Measurements from ENCODE around the gene ITGB3BP. TPM values are rescaled to one million over a fixed set of nuclear protein-coding genes. Genes with fewer than 3 reads are reported as not detected.

Gene ITGB3BP
- total RNA-seq, 2 donors from 2014 or later, result 41.5 to 62.7 TPM

- no peak overlapping the region for H3K27ac Mint-ChIP-seq
- DNase-seq, result no peak
- TF ChIP-seq CTCF (conservative IDR thresholded peaks at IDR 0.05), result no peak
- no peak overlapping the region for H3K9ac ChIP-seq (ENCODE audit: extremely low read depth, low read length, poor library complexity, severe bottlenecking)
- H3K36me3 Mint-ChIP-seq (ENCODE audit: low read depth), result peaks cover 3% of the 10 kb centered on the region
- no peaks in the 10 kb centered on the region for H3K27me3 ChIP-seq (ENCODE audit: control insufficient read depth, insufficient read depth, low read length, poor library complexity, severe bottlenecking)
- WGBS, 2 experiments (ENCODE audit: insufficient coverage in 1 of 2, insufficient read length in 1 of 2), result 25% methylated on average over 1 of the region's 1 CpG; no CpG with 5 or more reads in 1 of the 2 experiments
- H3K36me3 ChIP-seq (ENCODE audit: control insufficient read depth, insufficient read depth, low read length), result no peaks in the 10 kb centered on the region
- no peaks in the 10 kb centered on the region for H3K27me3 Mint-ChIP-seq (ENCODE audit: insufficient read depth)
- no peak overlapping the region for H3K4me3 ChIP-seq (ENCODE audit: low read length)
- peaks cover 3% of the 10 kb centered on the region for H3K4me1 Mint-ChIP-seq
- H3K9me3 ChIP-seq (ENCODE audit: control insufficient read depth, low read length), result no peaks in the 10 kb centered on the region
- H3K4me1 ChIP-seq (ENCODE audit: control insufficient read depth, insufficient read depth, low read length), result no peaks in the 10 kb centered on the region
- H3K9me3 Mint-ChIP-seq, result no peaks in the 10 kb centered on the region
- no peak overlapping the region for H3K27ac ChIP-seq (ENCODE audit: low read depth, low read length)
- no peak overlapping the region for H3K4me3 Mint-ChIP-seq
Observed at GRCh38 chr1:63498106-63498505, 24.9 kb downstream of the ITGB3BP start.

- Histone ChIP-seq H3K4me1 (ENCODE audit: control insufficient read depth, insufficient read depth, low read length) (no peaks in the 10 kb centered on the region), H3K9me3 (ENCODE audit: control insufficient read depth, low read length) (no peaks in the 10 kb centered on the region), H3K27me3 (ENCODE audit: control insufficient read depth, insufficient read depth, low read length, poor library complexity, severe bottlenecking) (no peaks in the 10 kb centered on the region), H3K9ac (ENCODE audit: extremely low read depth, low read length, poor library complexity, severe bottlenecking) (no peak overlapping the region), H3K36me3 (ENCODE audit: control insufficient read depth, insufficient read depth, low read length) (no peaks in the 10 kb centered on the region), H3K4me3 (ENCODE audit: low read length) (no peak overlapping the region), H3K27ac (ENCODE audit: low read depth, low read length) (no peak overlapping the region)
- no peaks in the 10 kb centered on the region for H3K27me3 Mint-ChIP-seq (ENCODE audit: insufficient read depth)
- no peak for TF ChIP-seq CTCF (conservative IDR thresholded peaks at IDR 0.05)
- H3K4me3 Mint-ChIP-seq, result no peak overlapping the region
- no peaks in the 10 kb centered on the region for H3K9me3 Mint-ChIP-seq
- peaks cover 3% of the 10 kb centered on the region for H3K36me3 Mint-ChIP-seq (ENCODE audit: low read depth)
- WGBS, 2 experiments (ENCODE audit: insufficient coverage in 1 of 2, insufficient read length in 1 of 2), result 87 to 100% methylated on average over 1 to 2 of the region's 2 CpGs
- peaks cover 3% of the 10 kb centered on the region for H3K4me1 Mint-ChIP-seq
- H3K27ac Mint-ChIP-seq, result no peak overlapping the region
- no peak for DNase-seq
Observed at GRCh38 chr1:63497577-63497976, 25.4 kb downstream of the ITGB3BP start.

GRCh38 chr1:63487336-63488065 is 35.5 kb downstream of the ITGB3BP start:
- Mint-ChIP-seq H3K4me1 (peaks cover 8% of the 10 kb centered on the region), H3K27me3 (ENCODE audit: insufficient read depth) (no peaks in the 10 kb centered on the region), H3K4me3 (no peak overlapping the region), H3K27ac (no peak overlapping the region), H3K9me3 (no peaks in the 10 kb centered on the region), H3K36me3 (ENCODE audit: low read depth) (peaks cover 2% of the 10 kb centered on the region)
- no peak for DNase-seq
- no peak overlapping the region for H3K9ac ChIP-seq (ENCODE audit: extremely low read depth, low read length, poor library complexity, severe bottlenecking)
- H3K4me1 ChIP-seq (ENCODE audit: control insufficient read depth, insufficient read depth, low read length), result no peaks in the 10 kb centered on the region
- H3K27ac ChIP-seq (ENCODE audit: low read depth, low read length), result no peak overlapping the region
- no peak overlapping the region for H3K4me3 ChIP-seq (ENCODE audit: low read length)
- H3K27me3 ChIP-seq (ENCODE audit: control insufficient read depth, insufficient read depth, low read length, poor library complexity, severe bottlenecking), result no peaks in the 10 kb centered on the region
- no peaks in the 10 kb centered on the region for H3K36me3 ChIP-seq (ENCODE audit: control insufficient read depth, insufficient read depth, low read length)
- WGBS, 2 experiments (ENCODE audit: insufficient coverage in 1 of 2, insufficient read length in 1 of 2), result 82 to 97% methylated on average over 3 to 8 of the region's 8 CpGs
- H3K9me3 ChIP-seq (ENCODE audit: control insufficient read depth, low read length), result no peaks in the 10 kb centered on the region
- no peak for TF ChIP-seq CTCF (conservative IDR thresholded peaks at IDR 0.05)

Data from endodermal cell (in vitro differentiated cells).